DOHH2 (cell line): ENCODE data around the gene KLK6.

Experiments
- H3F3A ChIP-seq: fragments of 200-600 bp; sonication (generic), shearing (Covaris generic); 2 replicates; pipeline ENCODE4 v1.6.0; 2016; ENCODE audit warnings: antibody characterized with exemption, mild to moderate bottlenecking; ENCODE audit not compliant: control insufficient read depth, insufficient read depth
- H3K27ac ChIP-seq: fragments of 200-600 bp; sonication (generic); 2 replicates; pipeline ENCODE4 v1.5.1; 2014; ENCODE audit warnings: low read depth, mild to moderate bottlenecking, low read length, moderate library complexity
- H3K27me3 ChIP-seq: fragments of 200-600 bp; sonication (generic); 2 replicates; pipeline ENCODE4 v1.6.1; 2014; ENCODE audit warnings: mild to moderate bottlenecking, low read length, mixed read lengths; ENCODE audit not compliant: control insufficient read depth
- H3K36me3 ChIP-seq: fragments of 200-600 bp; sonication (generic); 2 replicates; pipeline ENCODE4 v1.6.1; 2014; ENCODE audit warnings: mild to moderate bottlenecking, low read length, moderate library complexity, mixed read lengths; ENCODE audit not compliant: control insufficient read depth
- H3K4me1 ChIP-seq: fragments of 200-600 bp; sonication (generic); 2 replicates; pipeline ENCODE4 v1.6.1; 2014; ENCODE audit warnings: mild to moderate bottlenecking, low read length, mixed read lengths; ENCODE audit not compliant: control insufficient read depth
- H3K4me2 ChIP-seq: fragments of 200-600 bp; sonication (generic); 2 replicates; pipeline ENCODE4 v1.6.0; 2014; ENCODE audit warnings: mild to moderate bottlenecking, low read length, moderate library complexity
- H3K4me3 ChIP-seq: fragments of 200-600 bp; sonication (generic); 2 replicates; pipeline ENCODE4 v1.5.1; 2014; ENCODE audit warnings: mild to moderate bottlenecking, low read length, mixed read lengths
- H3K79me2 ChIP-seq: fragments of 200-600 bp; sonication (generic); 2 replicates; pipeline ENCODE4 v1.6.1; 2014; ENCODE audit warnings: mild to moderate bottlenecking, low read length, mixed read lengths; ENCODE audit not compliant: control insufficient read depth
- H3K9me2 ChIP-seq: fragments of 200-600 bp; sonication (generic); replicated peaks from 2 replicates; pipeline ENCODE4 v1.6.1; 2014; ENCODE audit warnings: mild to moderate bottlenecking, low read length, mixed read lengths; ENCODE audit not compliant: control insufficient read depth
- H3K9me3 ChIP-seq: fragments of 200-600 bp; sonication (generic); 2 replicates; pipeline ENCODE4 v1.6.1; 2014; ENCODE audit warnings: antibody characterized with exemption, low read length, mixed read lengths; ENCODE audit not compliant: control insufficient read depth, insufficient read depth
- H4K20me1 ChIP-seq: fragments of 200-600 bp; sonication (generic); 2 replicates; pipeline ENCODE4 v1.6.0; 2014; ENCODE audit warnings: low read depth, mild to moderate bottlenecking, antibody characterized with exemption, low read length, moderate library complexity; ENCODE audit not compliant: control insufficient read depth, insufficient read depth
- EZH2phosphoT487 ChIP-seq: fragments of 200-600 bp; sonication (generic); IDR thresholded peaks from 2 replicates; pipeline ENCODE4 v1.6.1; 2017; ENCODE audit warnings: borderline replicate concordance, mild to moderate bottlenecking, antibody characterized with exemption, low read length, moderate library complexity, mixed read lengths
- TF ChIP-seq, protein P1 (sequence below): fragments of 200-600 bp; sonication (generic); IDR thresholded peaks from one replicate; pipeline ENCODE4 v1.5.1; 2014; ENCODE audit warnings: antibody characterized with exemption, mild to moderate bottlenecking, low read depth, low read length; ENCODE audit not compliant: poor library complexity, severe bottlenecking

KLK6 gene

DNA sequence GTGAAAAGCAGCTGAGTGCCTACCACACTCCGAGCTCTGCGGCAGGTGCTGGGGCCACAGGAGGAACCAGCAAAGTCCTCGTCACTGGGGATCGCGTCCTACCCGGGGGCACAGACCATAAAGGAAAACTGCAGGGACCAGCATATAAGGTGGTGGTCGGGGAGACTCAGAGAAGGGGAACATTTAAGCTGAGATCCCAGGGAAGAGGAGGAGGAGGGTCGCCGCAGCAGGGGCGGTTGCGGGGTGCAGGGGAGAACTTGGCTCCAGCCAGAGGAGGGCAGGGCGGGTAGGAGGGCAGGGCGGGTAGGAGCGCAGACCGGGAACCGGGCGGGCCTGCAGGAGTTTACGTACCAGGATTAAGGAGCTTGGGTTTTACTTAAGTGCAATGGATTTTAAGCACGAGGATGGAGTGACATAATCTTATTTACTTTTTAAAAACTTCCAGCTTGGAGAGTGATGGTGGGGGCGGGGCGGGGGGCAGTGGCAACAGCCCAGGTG lies 57.2 kb downstream of the KLK6 start:
- no peaks in the 10 kb centered on the region for H3K36me3 ChIP-seq
- no peaks in the 10 kb centered on the region for H3K4me1 ChIP-seq
- H3K4me2 ChIP-seq, result no peak overlapping the region
- TF ChIP-seq, protein P1, sequence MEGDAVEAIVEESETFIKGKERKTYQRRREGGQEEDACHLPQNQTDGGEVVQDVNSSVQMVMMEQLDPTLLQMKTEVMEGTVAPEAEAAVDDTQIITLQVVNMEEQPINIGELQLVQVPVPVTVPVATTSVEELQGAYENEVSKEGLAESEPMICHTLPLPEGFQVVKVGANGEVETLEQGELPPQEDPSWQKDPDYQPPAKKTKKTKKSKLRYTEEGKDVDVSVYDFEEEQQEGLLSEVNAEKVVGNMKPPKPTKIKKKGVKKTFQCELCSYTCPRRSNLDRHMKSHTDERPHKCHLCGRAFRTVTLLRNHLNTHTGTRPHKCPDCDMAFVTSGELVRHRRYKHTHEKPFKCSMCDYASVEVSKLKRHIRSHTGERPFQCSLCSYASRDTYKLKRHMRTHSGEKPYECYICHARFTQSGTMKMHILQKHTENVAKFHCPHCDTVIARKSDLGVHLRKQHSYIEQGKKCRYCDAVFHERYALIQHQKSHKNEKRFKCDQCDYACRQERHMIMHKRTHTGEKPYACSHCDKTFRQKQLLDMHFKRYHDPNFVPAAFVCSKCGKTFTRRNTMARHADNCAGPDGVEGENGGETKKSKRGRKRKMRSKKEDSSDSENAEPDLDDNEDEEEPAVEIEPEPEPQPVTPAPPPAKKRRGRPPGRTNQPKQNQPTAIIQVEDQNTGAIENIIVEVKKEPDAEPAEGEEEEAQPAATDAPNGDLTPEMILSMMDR, result no peak
- TF ChIP-seq EZH2phosphoT487, result no peak
- H3K27ac ChIP-seq, result no peak overlapping the region
- H3K9me3 ChIP-seq, result no peaks in the 10 kb centered on the region
- H3F3A ChIP-seq, result no peaks in the 10 kb centered on the region
- no peaks in the 10 kb centered on the region for H4K20me1 ChIP-seq
- peaks cover 29% of the 10 kb centered on the region for H3K27me3 ChIP-seq
- no peak overlapping the region for H3K4me3 ChIP-seq
- no peaks in the 10 kb centered on the region for H3K79me2 ChIP-seq
- no peaks in the 10 kb centered on the region for H3K9me2 ChIP-seq

DNA sequence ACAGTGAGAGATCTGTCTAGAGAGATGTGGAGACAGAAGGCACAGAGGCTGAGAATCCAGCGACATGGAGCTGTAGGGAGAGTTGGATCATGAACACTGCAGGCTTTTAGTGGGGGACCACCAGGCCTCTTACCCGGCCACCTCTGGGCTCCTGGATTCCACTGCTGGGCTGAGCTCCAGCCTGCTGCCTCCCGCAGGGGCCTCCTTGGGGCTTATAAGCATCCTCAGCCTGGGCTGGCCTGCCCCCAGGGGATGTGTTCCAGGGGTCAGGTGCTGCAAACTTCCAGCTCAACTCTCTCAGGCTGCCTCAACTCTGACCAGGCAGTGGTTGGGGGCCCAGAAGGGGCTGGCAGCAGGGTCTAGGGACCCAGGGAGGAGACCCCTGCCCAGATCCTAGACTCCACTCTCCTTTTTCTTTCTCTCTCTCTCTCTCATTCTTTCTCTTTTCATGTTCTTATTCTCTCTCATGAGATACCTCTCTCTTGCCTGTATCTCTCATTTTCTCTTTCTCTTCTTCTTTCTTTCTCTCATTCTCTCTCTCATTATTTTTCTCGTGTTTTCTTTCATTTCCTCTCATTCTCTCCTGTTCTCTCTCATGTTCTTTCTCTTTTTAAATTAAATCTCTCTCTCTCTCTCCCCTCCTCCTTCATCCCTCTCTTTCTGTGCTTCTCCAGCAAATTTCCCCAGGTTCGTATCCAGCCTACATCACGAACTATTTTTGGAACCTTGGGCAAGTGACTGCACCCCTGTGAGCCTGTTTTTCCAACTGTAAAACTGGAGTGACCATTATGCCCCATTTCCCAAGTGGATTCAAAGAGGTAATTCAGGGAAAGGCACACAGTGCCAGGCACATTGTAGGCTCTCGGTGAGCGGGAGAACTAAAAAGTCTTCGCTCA lies 57.9 kb downstream of the KLK6 start, which contains the start of gene KLK4:
TSS of gene KLK4 (minus strand) at position 190 of the 896 bp plus-strand sequence. CDS start 657 bp downstream, outside the sequence.
- Histone ChIP-seq H3K27ac (no peak within 1 kb of the TSS), H3K9me2 (no peaks in the 10 kb centered on the region), H3K36me3 (no peaks in the 10 kb centered on the region), H3F3A (no peaks in the 10 kb centered on the region), H3K9me3 (no peaks in the 10 kb centered on the region), H3K27me3 (peaks cover 25% of the 10 kb centered on the region), H4K20me1 (no peaks in the 10 kb centered on the region), H3K79me2 (no peaks in the 10 kb centered on the region), H3K4me3 (no peak within 1 kb of the TSS), H3K4me2 (no peak within 1 kb of the TSS), H3K4me1 (no peaks in the 10 kb centered on the region)
- TF ChIP-seq, protein P1, result no peak
- TF ChIP-seq EZH2phosphoT487, result no peak

DNA sequence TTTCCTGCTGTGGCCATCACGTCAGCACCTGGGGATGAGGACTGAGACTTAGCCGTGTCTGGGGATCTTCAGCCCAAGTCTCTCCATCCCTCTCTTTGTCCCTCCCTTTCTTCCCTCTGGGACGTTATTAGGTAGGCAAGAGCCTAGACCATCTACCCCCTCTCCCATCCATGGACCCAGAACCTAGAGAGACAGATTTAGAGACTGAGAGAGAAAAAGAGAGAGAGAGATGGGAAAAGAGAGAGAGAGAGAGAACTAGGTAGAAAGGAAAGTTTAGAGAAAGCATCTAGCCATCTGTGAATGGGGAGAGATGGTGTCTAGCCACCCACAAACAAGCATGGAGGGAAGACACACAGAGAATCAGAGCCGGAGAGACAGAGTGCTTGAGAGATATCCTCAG lies 58.7 kb downstream of the KLK6 start:
- Histone ChIP-seq H3K4me1 (no peaks in the 10 kb centered on the region), H4K20me1 (no peaks in the 10 kb centered on the region), H3K9me3 (no peaks in the 10 kb centered on the region), H3K9me2 (no peaks in the 10 kb centered on the region), H3F3A (no peaks in the 10 kb centered on the region), H3K4me2 (no peak overlapping the region), H3K4me3 (no peak overlapping the region), H3K36me3 (no peaks in the 10 kb centered on the region), H3K79me2 (no peaks in the 10 kb centered on the region), H3K27me3 (peaks cover 27% of the 10 kb centered on the region), H3K27ac (no peak overlapping the region)
- no peak for TF ChIP-seq EZH2phosphoT487
- TF ChIP-seq, protein P1, result no peak
